Spleen (tissue), 11 donors: ENCODE results near the gene SPATA20. TPM values are rescaled to one million over a fixed set of nuclear protein-coding genes. Genes with fewer than 3 reads are reported as not detected.

Experiments used
- DNase-seq: peaks from one replicate; pipeline ENCODE4 v3.0.0-alpha.2; 2020
- H3K27ac ChIP-seq, 8 donors: fragments of 200-600 bp; sonication (generic) in 7 of 8; 1 replicate in 4 of 8; 2 replicates in 4 of 8; pipeline versions ENCODE4 v1.5.0 to v1.8.0; 2016 to 2021; ENCODE audit warnings: inconsistent platforms in 4 of 8, mild to moderate bottlenecking in 4 of 8, moderate library complexity in 1 of 8
- H3K27me3 ChIP-seq, 7 donors: fragments of 200-600 bp; sonication (generic) in 6 of 7; replicated peaks in 1 of 7; 1 replicate in 4 of 7; 2 replicates in 3 of 7; pipeline versions ENCODE4 v1.5.0 to v1.8.0; 2016 to 2021; ENCODE audit warnings: inconsistent platforms in 3 of 7, mild to moderate bottlenecking in 1 of 7
- H3K36me3 ChIP-seq, 6 donors: fragments of 200-600 bp; sonication (generic) in 5 of 6; 1 replicate in 4 of 6; 2 replicates in 2 of 6; pipeline versions ENCODE4 v1.5.0 to v1.8.0; 2016 to 2021; ENCODE audit warnings: inconsistent platforms in 2 of 6
- H3K4me1 ChIP-seq, 6 donors: fragments of 200-600 bp; sonication (generic) in 5 of 6; 1 replicate in 3 of 6; 2 replicates in 3 of 6; pipeline versions ENCODE4 v1.5.0 to v1.8.0; 2016 to 2021; ENCODE audit warnings: inconsistent platforms in 3 of 6
- H3K4me3 ChIP-seq, 8 donors: fragments of 200-600 bp; sonication (generic) in 7 of 8; 1 replicate in 4 of 8; 2 replicates in 4 of 8; pipeline versions ENCODE4 v1.5.0 to v1.8.0; 2016 to 2021; ENCODE audit warnings: inconsistent platforms in 4 of 8, mild to moderate bottlenecking in 4 of 8, moderate library complexity in 2 of 8
- H3K9me3 ChIP-seq, 8 donors: fragments of 200-600 bp; sonication (generic) in 7 of 8; 1 replicate in 4 of 8; 2 replicates in 4 of 8; pipeline versions ENCODE4 v1.5.0 to v1.8.0; 2016 to 2021; ENCODE audit warnings: inconsistent platforms in 4 of 8
- CTCF ChIP-seq, 11 experiments: fragments of 200-600 bp in 7 of 11; fragments of 450-650 bp in 4 of 11; sonication (generic) in 4 of 11; IDR thresholded peaks in 8 of 11; conservative IDR thresholded peaks in 3 of 11; 1 replicate in 7 of 11; 2 replicates in 4 of 11; pipeline versions ENCODE4 v1.4.0 to v1.8.0; 2016 to 2021; ENCODE audit warnings: antibody characterized with exemption in 11 of 11, inconsistent platforms in 4 of 11, mild to moderate bottlenecking in 1 of 11
- POLR2A ChIP-seq, 3 donors: fragments of 450-650 bp; IDR thresholded peaks; one replicate each; pipeline ENCODE4 v1.5.1; 2017; ENCODE audit warnings: antibody characterized with exemption in 3 of 3, mild to moderate bottlenecking in 1 of 3
- POLR2AphosphoS5 ChIP-seq, 3 donors: sonication (generic); formaldehyde crosslinking; IDR thresholded peaks; one replicate each; pipeline ENCODE4 v1.5.1; 2017; ENCODE audit warnings: antibody characterized with exemption in 3 of 3
- WGBS, 5 donors: extraction: QIAGEN DNeasy Blood & Tissue Kit in 3 of 5; methylation state at CpG; one replicate each; pipeline versions ENCODE4 v1.1.5 to v1.1.7; 2013 to 2018; 5-methylcytosine and 5-hydroxymethylcytosine counted together
- intact Hi-C: fragments of 100-400 bp; cut with DNase I; formaldehyde crosslinking; loops from one replicate; pipeline ENCODE4 v1.15.0; 2023; ENCODE audit warnings: low total_unique reads
- polyA plus RNA-seq, 3 donors: library from polyadenylated mRNA; stranded (reverse); fragments of 200-250 nt; gene quantifications; one replicate each; pipeline ENCODE4 v1.2.1, GENCODE V29; 2013
- total RNA-seq, 7 donors: library from RNA; depleted of rRNA in 3 of 7; stranded (reverse); fragments of >200 nt in 3 of 7; fragmentation: NEBNext Ultra II Directional in 4 of 7; extraction: Animal tissue kit (Norgen Biotek cat#: 25700) in 4 of 7; gene quantifications; one replicate each; pipeline versions ENCODE4 v1.1.0 to v1.2.1, GENCODE V29; 2016 to 2021
- donor health status: healthy with polysubstance abuse.
- donor health status: DM: no; HTN: no; CAD: no; lungs with moderate emphysema.
- donor health status: DM: no; HTN: no; CAD: no.
- donor health status: Bipolar disorder and iron deficiency.
- donor health status: healthy.
- donor health status: DM: no; HTN: no; CAD: no.
- donor health status: DM: yes; HTN: yes; CAD: no.

Gene SPATA20
- total and polyA plus RNA-seq, 10 donors: 14.9 to 128 (median 57.1) TPM

DNA sequence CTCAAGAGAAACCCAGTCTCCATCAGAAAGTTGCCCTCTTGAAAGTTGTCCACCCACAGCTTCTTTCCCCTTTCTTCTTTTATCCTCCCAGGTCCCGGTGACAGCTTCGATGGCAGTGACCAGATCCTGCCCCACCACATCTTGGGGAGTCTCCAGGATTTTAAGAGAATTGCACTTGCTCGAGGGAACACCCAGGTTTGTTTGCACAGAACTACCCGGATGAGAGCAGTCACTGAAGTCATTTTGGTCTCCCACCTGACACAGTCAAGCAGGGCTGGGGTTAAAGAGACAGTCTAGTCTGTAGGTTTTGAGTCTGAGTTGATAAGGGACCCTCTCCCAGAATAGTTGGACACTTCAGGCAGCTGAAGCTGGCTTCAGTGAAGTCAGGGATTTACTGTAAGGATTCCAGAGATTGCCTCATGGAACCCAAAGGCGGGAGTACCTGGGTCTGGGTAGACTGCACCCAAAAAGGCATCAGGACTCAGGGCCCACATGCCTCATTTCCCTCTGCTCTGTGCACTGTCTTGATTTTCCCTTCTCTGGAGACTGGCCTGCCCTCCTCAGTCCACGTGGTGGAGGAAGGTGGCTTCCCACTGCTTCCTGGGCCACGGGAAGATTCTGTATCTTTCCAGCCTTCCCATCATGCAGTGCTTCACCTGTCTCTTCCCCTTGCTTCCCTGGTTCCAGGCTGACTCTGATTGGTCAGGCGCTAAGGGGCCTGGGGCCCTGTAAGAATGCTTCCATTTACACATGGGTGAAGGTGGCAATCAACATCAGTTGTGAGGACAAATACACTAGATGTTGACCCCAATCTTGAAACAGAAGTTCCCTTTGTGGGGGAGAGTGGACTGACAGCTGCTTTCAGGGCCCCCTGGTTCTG lies 29.2 kb upstream of the SPATA20 start:
- no peaks in the 10 kb centered on the region for H3K9me3 ChIP-seq
- no peaks in the 10 kb centered on the region for H3K36me3 ChIP-seq
- H3K4me1 ChIP-seq: no peaks in the 10 kb centered on the region
- WGBS, 5 donors: 78 to 86% (median 84%) methylated on average over 8 of the region's 8 CpGs
- no peak for DNase-seq
- H3K4me3 ChIP-seq: no peak overlapping the region
- no peak overlapping the region for H3K27ac ChIP-seq
- H3K27me3 ChIP-seq: no peaks in the 10 kb centered on the region
- TF ChIP-seq POLR2AphosphoS5 (IDR thresholded peaks at IDR 0.05): no peak
- TF ChIP-seq CTCF (IDR thresholded peaks at IDR 0.05 in 8 of 11, conservative IDR thresholded peaks at IDR 0.05 in 3 of 11): no peak
- TF ChIP-seq POLR2A (IDR thresholded peaks at IDR 0.05): no peak
- intact Hi-C loops: no loop called here

GRCh38 chr17:50518384-50519023 lies 28.5 kb upstream of the SPATA20 start:
- Histone ChIP-seq H3K4me1 (no peaks in the 10 kb centered on the region), H3K27me3 (no peaks in the 10 kb centered on the region), H3K36me3 (no peaks in the 10 kb centered on the region), H3K27ac (no peak overlapping the region), H3K9me3 (no peaks in the 10 kb centered on the region), H3K4me3 (no peak overlapping the region)
- intact Hi-C loops: no loop called here
- no peak for DNase-seq
- 80 to 92% (median 85%) methylated on average over 11 to 13 of the region's 13 CpGs for WGBS, 5 donors
- TF ChIP-seq POLR2A (IDR thresholded peaks at IDR 0.05) (no peak), POLR2AphosphoS5 (IDR thresholded peaks at IDR 0.05) (no peak), CTCF (IDR thresholded peaks at IDR 0.05 in 8 of 11, conservative IDR thresholded peaks at IDR 0.05 in 3 of 11) (no peak)

GRCh38 chr17:50519141-50519834 lies 27.7 kb upstream of the SPATA20 start:
- H3K4me3 ChIP-seq: no peak overlapping the region
- WGBS, 5 donors: 79 to 87% (median 81%) methylated on average over 8 of the region's 8 CpGs
- no peak overlapping the region for H3K27ac ChIP-seq
- no peaks in the 10 kb centered on the region for H3K4me1 ChIP-seq
- no peaks in the 10 kb centered on the region for H3K9me3 ChIP-seq
- no peak for DNase-seq
- intact Hi-C loops: no loop called here
- no peaks in the 10 kb centered on the region for H3K27me3 ChIP-seq
- H3K36me3 ChIP-seq: no peaks in the 10 kb centered on the region
- TF ChIP-seq CTCF (IDR thresholded peaks at IDR 0.05 in 8 of 11, conservative IDR thresholded peaks at IDR 0.05 in 3 of 11) (no peak), POLR2A (IDR thresholded peaks at IDR 0.05) (no peak), POLR2AphosphoS5 (IDR thresholded peaks at IDR 0.05) (no peak)

- TF ChIP-seq CTCF (IDR thresholded peaks at IDR 0.05 in 8 of 11, conservative IDR thresholded peaks at IDR 0.05 in 3 of 11) (no peak), POLR2A (IDR thresholded peaks at IDR 0.05) (no peak), POLR2AphosphoS5 (IDR thresholded peaks at IDR 0.05) (no peak)
- Histone ChIP-seq H3K27me3 (no peaks in the 10 kb centered on the region), H3K36me3 (no peaks in the 10 kb centered on the region), H3K4me3 (no peak overlapping the region), H3K9me3 (no peaks in the 10 kb centered on the region), H3K27ac (no peak overlapping the region), H3K4me1 (no peaks in the 10 kb centered on the region)
- 69 to 76% (median 71%) methylated on average over 2 of the region's 2 CpGs for WGBS, 5 donors
- no peak for DNase-seq
- intact Hi-C loops: no loop called here
Measured at GRCh38 chr17:50520483-50520882, 26.5 kb upstream of the SPATA20 start.
